ENCODE data around the gene SEH1L.

SEH1L gene

GRCh38 chr18:12921178-12921577 lies 26.6 kb upstream of the SEH1L start (continued):
- TF ChIP-seq ZNF561 (tag by site-specific recombination; IDR thresholded peaks at IDR 0.05; ENCODE audit: borderline replicate concordance) (no peak), ZNF530 (tag by site-specific recombination; IDR thresholded peaks at IDR 0.05; ENCODE audit: low read depth) (no peak), ZNF311 (tag by site-specific recombination; IDR thresholded peaks at IDR 0.05; ENCODE audit: borderline replicate concordance) (no peak), ZNF473 (tag by site-specific recombination; IDR thresholded peaks at IDR 0.05) (no peak), SETDB1 (IDR thresholded peaks at IDR 0.05; ENCODE audit: insufficient read length, low read length) (no peak), AEBP2 (tag by site-specific recombination; IDR thresholded peaks at IDR 0.05; ENCODE audit: borderline replicate concordance) (no peak), ZNF571 (tag by site-specific recombination; IDR thresholded peaks at IDR 0.05) (no peak), ZSCAN30 (tag by site-specific recombination; IDR thresholded peaks at IDR 0.05) (no peak)

GRCh38 chr18:12922266-12922665 lies 25.5 kb upstream of the SEH1L start:
- TF ChIP-seq ZNF48 (tag by site-specific recombination; IDR thresholded peaks at IDR 0.05) (no peak), ZNF514 (tag by site-specific recombination; IDR thresholded peaks at IDR 0.05) (no peak), ZNF394 (tag by site-specific recombination; IDR thresholded peaks at IDR 0.05; ENCODE audit: borderline replicate concordance) (no peak), ZBTB11 (tag by site-specific recombination; conservative IDR thresholded peaks at IDR 0.05; ENCODE audit: low read depth) (no peak), ZNF610 (tag by site-specific recombination; IDR thresholded peaks at IDR 0.05; ENCODE audit: borderline replicate concordance) (no peak), ZNF664 (tag by site-specific recombination; IDR thresholded peaks at IDR 0.05) (peak; percentile 72; the same call in 1 of the 2 replicates)
- H3K9me3 ChIP-seq (ENCODE audit: control insufficient read depth, insufficient read depth, low read depth, low read length): no peaks in the 10 kb centered on the region
- no peaks in the 10 kb centered on the region for H3K36me3 ChIP-seq (ENCODE audit: control insufficient read depth in 2 of 2, insufficient read depth in 1 of 2, low read length in 2 of 2)
- ChIA-PET CTCF (interaction anchor here (0.6 to 3.0 kb wide), 6 partner anchors 12 to 529 kb away, joined by 3 to 15 read pairs (median 4); no protein-coding TSS in a partner anchor), POLR2A (no interaction called here)
- no peak overlapping the region for H3K27ac ChIP-seq (ENCODE audit: extremely low read depth, low read depth, low read length)
- H3K4me3 ChIP-seq (ENCODE audit: low read depth, low read length): no peak overlapping the region
- no peaks in the 10 kb centered on the region for H3K4me1 ChIP-seq (ENCODE audit: control insufficient read depth, insufficient read depth, low read length)

- POLR2A ChIA-PET: interaction anchor here (0.6 to 1.1 kb wide), 2 partner anchors 41 to 206 kb away, joined by 3 to 6 read pairs; no protein-coding TSS in a partner anchor
- Histone ChIP-seq H3K4me3 (ENCODE audit: low read depth, low read length) (no peak overlapping the region), H3K27ac (ENCODE audit: extremely low read depth, low read depth, low read length) (no peak overlapping the region), H3K36me3 (ENCODE audit: control insufficient read depth in 2 of 2, insufficient read depth in 1 of 2, low read length in 2 of 2) (no peaks in the 10 kb centered on the region), H3K4me1 (ENCODE audit: control insufficient read depth, insufficient read depth, low read length) (no peaks in the 10 kb centered on the region), H3K9me3 (ENCODE audit: control insufficient read depth, insufficient read depth, low read depth, low read length) (no peaks in the 10 kb centered on the region)
- no peak for TF ChIP-seq ZNF501 (tag by site-specific recombination; IDR thresholded peaks at IDR 0.05)
- no peak for TF ChIP-seq ZEB2 (tag by site-specific recombination; IDR thresholded peaks at IDR 0.05)
- no peak for TF ChIP-seq SP2 (tag by site-specific recombination; IDR thresholded peaks at IDR 0.05)
- TF ChIP-seq ZBTB1 (tag by site-specific recombination; IDR thresholded peaks at IDR 0.05): no peak
- TF ChIP-seq PRDM4 (tag by site-specific recombination; IDR thresholded peaks at IDR 0.05): no peak
- TF ChIP-seq KLF9 (tag by site-specific recombination; IDR thresholded peaks at IDR 0.05; ENCODE audit: low read depth): no peak
- no peak for TF ChIP-seq ZNF341 (tag by site-specific recombination; IDR thresholded peaks at IDR 0.05; ENCODE audit: low read depth)
- no peak for TF ChIP-seq ZNF664 (tag by site-specific recombination; IDR thresholded peaks at IDR 0.05)
- TF ChIP-seq ZNF571 (tag by site-specific recombination; IDR thresholded peaks at IDR 0.05): no peak
- no peak for TF ChIP-seq CTCF (tag by site-specific recombination; IDR thresholded peaks at IDR 0.05)
- no peak for TF ChIP-seq ZNF701 (tag by site-specific recombination; IDR thresholded peaks at IDR 0.05)
- TF ChIP-seq ZNF404 (tag by site-specific recombination; IDR thresholded peaks at IDR 0.05): no peak
- CTCF ChIA-PET: interaction anchor here (0.5 to 2.4 kb wide), 5 partner anchors 9 to 576 kb away, joined by 3 to 6 read pairs (median 4); no protein-coding TSS in a partner anchor
These were observed 23.2 kb upstream of the SEH1L start for GRCh38 chr18:12924616-12925015.

All from HEK293 (cell line).